GM19324 (cell line): ENCODE data around the gene F10.

Experiments used
- ATAC-seq: cut with Tn5 transposase; IDR thresholded peaks from one replicate; pipeline ENCODE4 v1.9.1; 2021; ENCODE audit warnings: mild to moderate bottlenecking, moderate library complexity; ENCODE audit not compliant: unreplicated experiment, low FRiP score

The F10 gene

DNA sequence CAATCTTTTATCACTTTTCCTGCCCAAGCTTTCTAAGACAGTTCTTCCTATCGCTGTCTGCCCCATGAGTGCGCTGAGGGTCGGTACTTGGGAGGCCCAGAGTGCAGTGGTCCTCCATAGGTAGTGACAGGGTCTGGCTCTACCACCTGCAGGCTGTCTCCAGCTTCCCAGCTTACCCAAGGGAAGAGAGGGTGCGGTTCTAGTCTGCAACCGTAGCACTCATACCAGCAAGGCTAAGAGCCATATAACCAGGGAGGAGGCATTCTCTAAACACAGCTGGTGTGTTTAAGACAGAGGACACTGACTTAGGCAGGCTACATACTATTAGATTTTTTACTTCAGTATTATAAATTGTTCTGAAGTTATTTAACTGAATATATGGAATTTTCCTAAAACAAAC lies 44.1 kb downstream of the F10 start:
- ATAC-seq, result no peak

DNA sequence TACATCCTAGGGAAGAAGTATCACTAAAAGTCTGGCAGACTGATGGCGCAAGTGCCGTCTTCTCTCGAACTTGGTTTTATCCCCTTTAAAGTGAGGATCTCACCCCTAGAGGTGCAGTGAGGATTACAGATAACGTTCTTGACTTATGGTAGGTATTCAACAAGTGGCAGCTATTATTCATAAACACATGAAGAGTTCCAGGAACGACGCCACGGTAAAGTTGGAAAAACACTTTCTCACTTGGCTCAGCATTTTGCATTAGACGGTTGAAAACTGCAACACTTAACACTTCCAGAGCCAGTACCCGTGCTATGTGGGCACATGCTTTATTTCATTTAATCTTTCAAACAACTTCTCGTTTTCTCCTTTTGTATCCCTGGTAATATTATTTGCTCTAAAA lies 44.6 kb downstream of the F10 start:
- no peak for ATAC-seq

DNA sequence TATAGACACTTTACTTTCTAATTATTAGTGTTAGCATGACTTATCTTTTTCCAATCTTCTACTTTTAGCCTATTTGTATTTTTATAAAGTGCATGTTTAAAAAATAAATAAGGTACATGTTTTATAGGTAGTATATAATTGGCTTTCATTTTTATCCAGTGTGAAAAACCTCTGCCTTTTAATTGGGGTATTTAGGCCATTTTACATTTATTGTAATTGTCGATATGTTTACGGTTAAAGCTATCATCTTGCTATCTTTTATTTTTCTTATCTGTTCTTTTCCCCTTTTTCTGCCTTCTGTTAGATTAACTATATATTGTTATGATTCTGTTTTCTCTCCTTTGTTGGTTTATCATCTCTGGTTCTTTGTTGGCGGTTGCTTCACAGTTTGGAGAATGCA lies 45.0 kb downstream of the F10 start:
- no peak for ATAC-seq

DNA sequence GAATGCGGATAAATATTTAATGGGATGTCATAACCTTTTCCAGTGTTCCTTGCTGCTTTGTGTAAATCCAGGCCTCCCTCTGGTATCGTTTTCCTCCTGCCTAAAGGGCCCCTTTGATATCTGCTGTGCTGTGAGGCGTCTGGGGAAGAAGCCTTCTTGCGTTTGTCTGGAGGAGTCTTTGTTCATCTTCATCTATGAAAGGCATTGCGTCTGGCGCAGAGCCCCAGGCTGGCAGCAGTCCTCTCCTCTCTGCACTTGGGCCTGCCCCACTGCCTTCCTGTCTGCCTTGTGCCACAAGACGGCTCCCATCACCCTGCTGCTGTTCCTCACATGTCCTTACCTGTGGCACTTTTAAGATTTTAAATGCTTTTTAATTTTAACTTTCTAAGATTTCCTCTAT lies 45.6 kb downstream of the F10 start:
- no peak for ATAC-seq

DNA sequence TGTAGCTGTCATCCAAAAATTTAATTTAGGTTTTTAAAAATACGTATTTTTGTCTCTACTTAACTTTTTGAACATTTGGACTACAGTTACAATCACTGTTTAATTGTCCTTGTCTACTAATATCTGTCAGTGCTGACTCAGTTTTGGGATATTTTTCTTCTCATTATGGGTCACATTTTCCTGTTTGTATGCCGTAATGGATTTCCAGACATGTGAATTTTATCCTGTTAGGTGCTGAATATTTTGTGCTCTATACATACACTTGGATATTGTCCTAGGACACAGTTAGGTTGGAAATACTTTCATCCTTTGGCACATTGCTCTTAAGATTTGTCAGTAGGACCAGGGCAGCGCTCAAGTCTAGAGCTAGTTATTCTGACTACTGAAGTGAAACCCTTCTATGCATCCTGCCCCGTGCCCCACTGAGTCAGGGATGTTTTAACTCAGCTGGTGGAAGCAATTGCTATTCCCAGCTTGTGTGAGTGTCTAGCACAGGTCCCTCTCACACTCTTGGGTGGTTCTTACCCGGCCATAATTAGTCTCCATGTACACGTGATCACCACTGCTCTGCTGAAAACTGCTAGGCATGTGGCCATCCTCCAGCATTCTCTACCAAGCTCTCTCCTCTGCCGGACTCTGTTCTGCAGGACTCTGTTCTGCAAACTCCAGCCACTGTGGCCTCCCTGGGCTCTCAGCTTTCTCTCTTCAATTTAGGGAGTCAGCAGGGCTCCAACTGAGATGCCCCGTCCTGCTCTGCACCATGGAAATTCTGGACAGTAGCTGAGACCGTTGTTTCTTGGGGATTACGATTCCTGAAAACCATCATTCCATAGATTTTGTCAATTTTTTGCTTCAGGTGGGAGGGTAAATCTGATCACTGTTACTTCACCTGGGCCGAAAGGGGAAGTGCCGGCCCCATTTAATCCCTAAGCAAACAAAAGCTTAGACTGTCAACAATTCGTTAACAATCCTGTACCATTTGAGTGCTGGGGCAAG lies 47.0 kb downstream of the F10 start:
- no peak for ATAC-seq

DNA sequence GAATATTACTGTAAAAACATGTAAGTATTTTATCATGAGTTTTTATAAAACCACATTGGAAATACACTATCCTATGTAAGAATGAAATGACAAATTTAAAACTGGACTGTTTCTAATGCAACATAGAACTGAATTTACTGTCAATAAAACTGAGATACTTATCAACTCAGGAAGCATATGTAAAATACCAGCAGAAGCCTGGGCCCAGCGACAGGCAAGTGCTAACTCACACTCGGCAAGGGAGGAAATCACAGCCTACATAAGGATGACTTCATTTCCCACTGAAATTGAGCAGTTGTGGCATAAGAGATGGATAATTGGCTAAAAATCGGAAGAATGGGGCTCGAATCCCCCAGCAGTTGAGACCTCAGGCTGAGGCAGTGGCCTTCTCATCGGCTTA lies 47.9 kb downstream of the F10 start:
- ATAC-seq, result no peak

DNA sequence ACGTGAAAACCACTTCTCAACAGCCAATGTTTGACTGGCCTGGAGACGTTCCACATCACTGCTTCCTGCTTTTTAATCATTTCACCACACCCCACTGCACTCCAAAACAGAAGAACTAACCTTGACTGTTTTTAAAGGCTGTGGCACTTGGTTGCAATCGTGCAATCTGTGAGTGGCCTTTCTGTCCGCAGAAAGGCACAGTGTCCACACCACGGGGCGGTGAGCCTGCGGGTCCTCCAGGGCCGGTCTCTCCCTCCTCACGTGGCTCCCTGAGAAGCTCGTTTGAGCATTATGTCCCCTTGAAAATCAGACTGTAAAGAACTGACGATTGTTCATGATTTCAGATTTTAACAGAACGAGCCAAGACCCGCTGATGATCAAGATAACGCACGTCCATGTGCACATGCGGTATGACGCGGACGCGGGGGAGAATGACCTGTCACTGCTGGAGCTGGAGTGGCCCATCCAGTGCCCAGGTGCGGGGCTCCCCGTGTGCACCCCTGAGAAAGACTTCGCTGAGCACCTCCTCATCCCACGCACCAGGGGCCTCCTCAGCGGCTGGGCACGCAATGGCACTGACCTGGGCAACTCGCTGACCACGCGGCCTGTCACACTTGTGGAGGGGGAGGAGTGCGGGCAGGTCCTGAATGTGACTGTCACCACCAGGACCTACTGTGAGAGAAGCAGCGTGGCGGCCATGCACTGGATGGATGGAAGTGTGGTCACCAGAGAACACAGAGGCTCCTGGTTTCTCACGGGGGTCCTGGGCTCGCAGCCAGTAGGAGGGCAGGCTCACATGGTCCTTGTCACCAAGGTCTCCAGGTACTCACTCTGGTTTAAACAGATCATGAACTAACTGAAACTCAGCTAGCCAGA lies 48.9 kb downstream of the F10 start:
- no peak for ATAC-seq

DNA sequence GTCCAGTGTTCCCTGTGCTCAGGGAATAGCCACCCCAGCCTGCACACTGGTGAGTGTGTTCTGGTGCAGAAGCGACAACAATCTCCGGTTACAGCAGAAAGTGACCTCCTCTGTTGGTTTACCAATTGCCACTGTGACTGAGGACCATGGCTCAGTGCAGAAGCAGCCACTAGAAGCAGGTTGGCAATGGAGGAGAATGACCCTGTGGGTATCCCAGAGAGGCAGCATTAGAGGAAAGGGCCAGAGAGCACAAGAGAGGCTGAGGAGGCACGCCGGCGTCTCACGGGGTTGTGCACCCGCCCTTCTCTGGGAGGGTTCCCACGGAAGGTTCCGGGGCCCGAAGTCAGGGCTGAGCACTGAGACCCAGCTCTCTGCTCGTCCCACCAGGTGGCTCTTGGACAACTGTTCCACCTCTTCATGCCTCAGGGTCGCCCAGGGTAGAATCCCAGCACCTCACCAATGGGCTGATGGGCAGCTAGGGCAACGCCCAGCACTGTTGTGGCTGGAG lies 49.9 kb downstream of the F10 start:
- no peak for ATAC-seq

DNA sequence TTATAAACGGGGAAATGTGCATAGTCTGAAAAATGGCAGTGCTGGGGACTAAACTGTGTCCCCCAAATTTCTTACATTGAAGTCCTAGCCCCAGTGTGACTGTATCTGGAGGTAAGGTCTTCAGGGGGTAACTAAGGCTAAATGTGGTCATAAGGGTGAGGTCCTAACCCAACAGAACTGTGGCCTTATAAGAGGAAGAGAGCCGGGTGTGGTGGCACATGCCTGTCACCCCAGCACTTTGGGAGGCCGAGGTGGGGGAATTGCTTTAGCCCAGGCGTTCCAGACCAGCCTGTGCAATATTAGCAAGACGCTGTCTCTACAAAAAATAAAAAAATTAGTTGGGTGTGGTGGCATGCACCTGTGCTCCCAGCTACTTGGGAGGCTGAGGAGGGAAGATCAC lies 53.7 kb downstream of the F10 start:
- ATAC-seq, result no peak

DNA sequence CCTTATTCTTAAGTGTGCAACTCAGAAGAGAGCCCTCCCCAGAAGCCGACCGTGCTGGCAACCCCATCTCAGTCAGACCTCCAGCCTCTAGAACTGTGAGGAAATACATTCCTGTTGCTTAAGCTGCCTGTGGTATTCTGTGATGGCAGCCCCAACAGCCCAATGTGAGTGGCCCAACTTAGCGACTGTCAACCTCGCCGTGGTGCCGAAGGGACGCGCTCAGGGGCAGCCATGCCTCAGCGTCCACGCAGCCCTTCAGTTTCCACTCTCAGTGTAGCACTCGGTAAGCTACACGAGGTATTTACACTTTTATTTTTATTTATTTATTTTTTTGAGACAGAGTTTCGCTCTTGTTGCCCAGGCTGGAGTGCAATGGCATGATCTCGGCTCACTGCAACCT lies 54.2 kb downstream of the F10 start:
- ATAC-seq, result no peak

DNA sequence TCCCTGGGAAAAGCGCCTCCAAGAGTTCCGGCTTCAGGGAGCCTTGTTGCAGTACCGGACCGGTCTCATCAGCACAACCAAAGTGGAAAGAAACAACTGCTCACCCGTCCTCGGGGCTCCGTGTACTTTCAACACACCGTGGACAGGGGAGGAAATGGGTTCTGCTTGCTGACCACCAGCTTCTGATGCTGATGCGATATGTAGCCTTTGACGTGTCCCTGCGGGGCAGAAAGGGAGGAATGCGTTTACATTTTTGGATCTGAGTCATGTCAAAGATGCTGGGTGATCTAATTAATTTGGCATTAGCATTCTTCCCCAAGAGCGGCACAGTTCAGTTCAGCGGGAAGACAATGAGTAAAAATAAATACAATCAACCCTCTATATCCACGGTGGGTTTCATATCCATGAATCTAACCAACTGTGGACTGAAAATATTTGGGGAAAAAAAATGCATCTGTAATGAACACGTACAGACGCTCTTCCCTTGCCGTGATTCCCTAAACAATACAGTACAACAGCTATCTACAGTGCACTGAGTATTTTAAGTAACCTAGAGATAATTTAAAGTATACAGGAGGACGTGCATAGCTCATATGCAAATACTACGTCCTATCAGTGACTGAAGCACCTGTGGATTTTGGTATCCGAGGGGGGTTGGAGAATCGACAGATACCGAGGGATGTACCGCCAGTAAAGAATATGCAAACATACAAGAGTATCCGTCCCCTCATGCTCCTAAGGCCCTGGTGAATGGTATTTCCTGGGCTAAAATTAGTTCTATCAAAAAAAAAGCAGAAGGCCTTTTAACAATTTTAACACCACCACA lies 55.7 kb downstream of the F10 start:
- no peak for ATAC-seq

DNA sequence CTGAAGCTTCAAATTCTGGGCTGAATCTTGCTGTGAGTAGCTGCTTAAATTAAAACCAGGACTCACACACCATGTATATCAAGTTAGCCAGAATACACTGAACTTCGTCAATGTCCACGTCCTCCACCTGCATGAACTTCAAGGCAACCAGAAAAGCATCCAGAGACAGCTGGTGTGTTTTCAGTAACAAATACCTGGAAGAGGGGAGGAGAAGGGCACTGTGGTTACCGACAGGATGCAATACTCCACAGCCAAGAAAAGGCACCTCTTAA lies 56.2 kb downstream of the F10 start:
- ATAC-seq, result no peak

DNA sequence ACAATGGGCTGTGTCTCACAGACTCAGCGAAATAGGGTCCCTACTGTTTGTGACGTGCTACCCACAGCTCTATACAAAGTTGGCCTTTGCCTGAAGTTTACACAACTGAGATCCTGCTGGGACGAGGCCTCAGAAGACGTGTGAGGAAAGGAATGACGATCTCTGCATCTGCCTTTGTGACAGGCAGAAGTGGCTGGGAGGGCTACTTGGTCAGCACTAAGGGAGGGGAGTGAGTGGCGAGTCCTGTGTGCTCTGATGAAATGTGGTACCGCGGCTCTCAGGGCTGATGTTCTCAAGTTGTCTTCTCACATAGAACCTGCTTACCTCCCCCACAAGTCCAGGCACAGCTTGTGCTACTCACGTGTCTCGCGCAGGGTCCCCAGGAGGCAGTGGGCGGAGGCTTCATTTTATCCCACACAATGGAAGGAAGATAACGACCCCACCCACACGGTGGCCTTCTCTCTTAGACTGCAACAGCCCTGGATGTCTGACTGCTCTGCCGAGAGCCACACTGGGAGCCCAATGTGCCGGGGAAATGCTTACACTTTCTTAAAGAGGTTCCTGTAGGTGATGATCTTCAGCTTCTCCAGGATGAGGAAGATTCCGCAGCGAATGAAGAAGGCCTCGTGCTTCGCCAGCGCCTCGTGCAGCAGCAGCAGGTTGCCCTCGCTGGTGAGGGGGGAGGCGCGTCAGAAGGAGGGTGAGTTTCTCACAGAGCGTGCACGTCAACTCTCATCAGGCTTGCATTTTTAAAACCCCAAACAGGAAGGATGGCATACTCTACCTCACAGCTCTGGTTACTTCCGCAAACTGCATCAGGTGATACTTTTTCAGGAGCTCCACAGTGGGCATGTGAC lies 57.0 kb downstream of the F10 start:
- no peak for ATAC-seq

DNA sequence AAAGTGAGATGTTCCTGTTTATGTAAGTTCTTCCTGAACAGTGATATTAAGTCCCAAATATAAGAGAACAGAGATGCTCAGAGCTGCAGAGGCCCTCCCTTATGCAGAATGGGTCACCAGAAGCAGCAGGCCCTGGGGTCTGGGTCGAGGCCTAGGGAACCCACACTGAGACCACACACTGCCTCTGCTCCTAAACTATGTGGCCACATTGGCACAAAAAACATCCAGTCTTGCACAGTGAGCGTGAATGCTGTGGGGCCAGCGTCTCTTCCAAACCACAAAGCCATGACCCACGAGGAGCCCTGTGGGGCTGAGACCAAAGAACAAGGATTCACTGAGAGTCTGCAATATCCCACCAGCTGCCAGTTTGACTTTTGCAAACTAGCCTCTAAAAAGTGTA lies 59.4 kb downstream of the F10 start:
- no peak for ATAC-seq

DNA sequence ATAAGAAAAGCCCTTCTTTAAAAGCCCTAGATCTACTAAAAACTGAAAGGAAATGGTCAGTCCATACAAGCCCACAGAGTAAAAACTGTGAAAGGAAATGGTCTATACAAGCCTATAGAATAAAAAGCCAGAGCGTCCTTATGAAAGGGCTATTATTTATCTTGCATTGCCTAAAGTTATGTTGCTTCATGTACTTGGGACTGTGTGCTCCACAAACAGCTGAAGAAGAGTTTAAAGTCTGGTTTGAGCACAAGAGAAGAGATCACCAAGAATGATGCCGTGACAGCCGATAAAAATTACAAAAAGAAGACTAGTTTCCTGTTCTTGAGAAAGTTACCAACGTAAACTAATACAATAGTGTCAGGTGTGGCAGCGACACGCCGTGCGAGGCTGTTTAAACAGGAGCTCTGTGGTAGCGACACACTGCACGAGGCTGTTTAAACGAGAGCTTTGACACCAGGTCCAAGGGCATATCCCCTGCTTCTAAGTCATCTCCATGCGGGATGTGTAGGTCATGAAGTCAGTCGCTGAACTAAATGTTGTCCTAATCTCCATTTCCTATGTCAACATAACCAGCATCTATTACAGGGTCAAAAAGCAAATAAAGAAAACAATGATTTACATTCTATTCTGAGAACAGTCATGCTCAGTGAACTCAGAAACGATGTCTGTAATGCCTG lies 61.0 kb downstream of the F10 start:
- no peak for ATAC-seq

DNA sequence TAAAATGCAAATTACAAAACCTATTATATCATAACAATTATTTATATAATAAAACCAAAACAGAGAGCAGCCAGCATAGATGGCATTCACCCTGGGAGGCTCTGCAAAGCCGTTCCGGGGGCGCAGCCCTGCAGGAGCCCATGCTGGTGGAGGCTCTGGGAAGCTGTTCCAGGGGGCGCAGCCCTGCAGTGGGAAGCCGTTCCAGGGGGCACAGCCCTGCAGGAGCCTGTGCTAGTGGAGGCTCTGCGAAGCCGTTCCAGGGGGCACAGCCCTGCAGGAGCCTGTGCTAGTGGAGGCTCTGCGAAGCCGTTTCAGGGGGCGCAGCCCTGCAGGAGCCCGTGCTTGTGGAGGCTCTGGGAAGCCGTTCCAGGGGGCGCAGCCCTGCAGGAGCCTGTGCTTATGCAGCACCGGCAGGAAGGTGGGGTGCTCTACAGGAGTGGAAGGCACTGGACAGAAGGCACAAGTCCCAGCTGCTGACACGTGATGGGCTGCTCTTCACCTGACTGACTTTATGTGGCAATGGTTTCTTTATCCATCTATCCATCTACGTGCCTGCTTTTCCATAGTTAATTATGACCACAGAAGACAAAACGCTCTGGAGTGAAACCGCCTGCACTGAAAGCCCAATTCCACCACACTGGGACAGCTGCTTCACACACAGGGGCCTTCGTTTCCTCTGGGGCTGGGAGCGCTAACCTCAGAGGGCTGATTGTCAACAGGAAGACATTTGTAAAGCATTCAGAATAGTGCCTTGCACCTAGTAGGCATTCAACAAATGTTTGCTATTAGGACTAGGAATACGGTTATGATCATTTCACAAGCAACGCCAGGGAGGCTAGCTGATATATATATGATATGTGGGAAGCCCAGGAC lies 62.2 kb downstream of the F10 start:
- ATAC-seq, result no peak

DNA sequence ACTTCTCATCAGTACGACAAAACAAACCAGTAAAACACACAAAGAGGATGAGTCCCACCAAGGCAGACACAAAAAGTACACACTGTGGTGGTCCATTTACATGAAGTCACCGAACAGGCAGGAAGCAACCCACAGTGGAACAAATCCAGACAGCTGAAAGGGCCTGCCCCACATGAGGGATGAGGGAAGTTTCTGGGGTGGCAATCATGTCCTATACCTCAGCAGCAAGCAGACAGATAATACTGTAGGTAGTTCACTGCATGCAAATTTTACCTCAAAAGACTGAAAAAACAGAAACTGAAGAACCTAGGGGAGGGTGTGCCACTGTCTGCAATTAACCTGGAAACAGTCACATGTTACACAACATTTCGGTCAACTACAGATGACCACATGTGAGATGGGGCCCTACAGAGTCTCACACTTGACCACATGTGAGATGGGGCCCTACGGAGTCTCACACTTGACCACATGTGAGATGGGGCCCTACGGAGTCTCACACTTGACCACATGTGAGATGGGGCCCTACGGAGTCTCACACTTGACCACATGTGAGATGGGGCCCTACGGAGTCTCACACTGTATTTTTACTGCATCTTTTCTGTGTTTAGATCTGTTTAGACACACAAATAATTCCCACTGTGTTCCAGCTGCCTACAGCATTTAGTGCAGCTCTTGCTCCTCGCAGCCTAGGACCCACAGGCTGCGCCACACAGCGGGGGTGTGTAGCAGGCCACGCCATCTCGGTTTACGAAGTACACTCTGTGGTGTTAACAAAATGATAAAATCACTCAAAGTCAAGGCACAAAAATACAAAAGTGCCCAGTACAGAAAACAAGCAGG lies 63.7 kb downstream of the F10 start:
- ATAC-seq, result peak; percentile 71
